IMR-90 (cell line): Measurements from ENCODE around the gene OR1D5. TPM values are rescaled to one million over a fixed set of nuclear protein-coding genes. Genes with fewer than 3 reads are reported as not detected.

Experiments used
- ATAC-seq: fragments of 200-7000 bp; cut with Tn5 transposase; 2 replicates; pipeline ENCODE4 v1.9.1; 2020; ENCODE audit warnings: low read depth, mild to moderate bottlenecking, moderate library complexity
- BruUV-seq: library from RNA; stranded (reverse); fragments of 400-500 nt; replicated peaks from 2 replicates; lab custom pipeline; 2021; lab: Mats Ljungman, UMichigan
- CTCF ChIA-PET: fragments of 300-600 bp; formaldehyde crosslinking; extraction: SDS; loops from one replicate; lab custom pipeline; 2021; ENCODE audit warnings: antibody characterized with exemption; lab: Yijun Ruan, JAX
- POLR2A ChIA-PET: fragments of 300-600 bp; sonication (Branson Sonifier 250); formaldehyde crosslinking; loops from one replicate; lab custom pipeline; 2022; ENCODE audit warnings: antibody characterized with exemption; ENCODE audit not compliant: unreplicated experiment; lab: Charles Lee
- DNase-seq: peaks from one replicate; pipeline ENCODE4 v3.0.0; 2013
- H2AFZ ChIP-seq: replicated peaks from 2 replicates; pipeline ENCODE3; 2013; ENCODE audit warnings: low read length, mild to moderate bottlenecking; ENCODE audit not compliant: poor library complexity
- H2AK5ac ChIP-seq: 2 replicates; pipeline ENCODE4 v1.6.1; 2013; ENCODE audit warnings: low read depth, low read length, inconsistent platforms
- H2AK9ac ChIP-seq: replicated peaks from 2 replicates; pipeline ENCODE3; 2013; ENCODE audit warnings: mild to moderate bottlenecking, low read depth, low read length, moderate library complexity; ENCODE audit not compliant: poor library complexity
- H2BK120ac ChIP-seq: 2 replicates; pipeline ENCODE4 v1.6.1; 2013; ENCODE audit warnings: low read depth, low read length, inconsistent platforms
- H2BK15ac ChIP-seq: 3 replicates; pipeline ENCODE4 v1.6.1; 2013; ENCODE audit warnings: low read depth, low read length, inconsistent platforms
- H2BK20ac ChIP-seq: 2 replicates; pipeline ENCODE4 v1.6.1; 2013; ENCODE audit warnings: low read depth, mild to moderate bottlenecking, inconsistent platforms, low read length, moderate library complexity
- H2BK5ac ChIP-seq: 2 replicates; pipeline ENCODE4 v1.6.1; 2013; ENCODE audit warnings: mild to moderate bottlenecking, low read depth, low read length, inconsistent platforms; ENCODE audit not compliant: poor library complexity, severe bottlenecking
- H3K14ac ChIP-seq: replicated peaks from 2 replicates; pipeline ENCODE4 v1.6.1; 2013; ENCODE audit warnings: low read depth, low read length, inconsistent platforms
- H3K18ac ChIP-seq: 2 replicates; pipeline ENCODE4 v1.6.1; 2013; ENCODE audit warnings: low read depth, low read length, control low read depth
- H3K23ac ChIP-seq: 2 replicates; pipeline ENCODE4 v1.6.1; 2013; ENCODE audit warnings: low read depth, low read length, inconsistent platforms
- H3K27ac ChIP-seq: 2 replicates; pipeline ENCODE4 v1.5.1; 2013; ENCODE audit warnings: mild to moderate bottlenecking, control low read depth, low read length; ENCODE audit not compliant: insufficient read depth
- H3K27me3 ChIP-seq: 2 replicates; pipeline ENCODE4 v1.6.1; 2013; ENCODE audit warnings: low read length; ENCODE audit not compliant: control insufficient read depth, insufficient read depth
- H3K36me3 ChIP-seq: 2 replicates; pipeline ENCODE4 v1.6.1; 2013; ENCODE audit warnings: low read length, mixed read lengths; ENCODE audit not compliant: control insufficient read depth, insufficient read depth
- H3K4ac ChIP-seq: 2 replicates; pipeline ENCODE4 v1.6.1; 2013; ENCODE audit warnings: low read depth, low read length, inconsistent platforms
- H3K4me1 ChIP-seq: 2 replicates; pipeline ENCODE4 v1.6.1; 2013; ENCODE audit warnings: low read length, mixed read lengths; ENCODE audit not compliant: control insufficient read depth, insufficient read depth
- H3K4me2 ChIP-seq: 2 replicates; pipeline ENCODE4 v1.6.1; 2013; ENCODE audit warnings: low read depth, mild to moderate bottlenecking, control low read depth, low read length, moderate library complexity
- H3K4me3 ChIP-seq: 2 replicates; pipeline ENCODE4 v1.5.1; 2013; ENCODE audit warnings: low read depth, mild to moderate bottlenecking, control low read depth, low read length, moderate library complexity; ENCODE audit not compliant: insufficient read depth
- H3K56ac ChIP-seq: 2 replicates; pipeline ENCODE4 v1.6.1; 2013; ENCODE audit warnings: low read length, inconsistent platforms; ENCODE audit not compliant: insufficient read depth; ENCODE audit errors: extremely low read depth
- H3K79me1 ChIP-seq, 2 experiments: 2 replicates each; pipeline ENCODE4 v1.6.1; 2013; ENCODE audit warnings: low read length in 2 of 2, inconsistent platforms in 1 of 2, low read depth in 1 of 2
- H3K9ac ChIP-seq: 2 replicates; pipeline ENCODE4 v1.6.1; 2013; ENCODE audit warnings: low read depth, low read length, control low read depth
- H3K9me1 ChIP-seq: 2 replicates; pipeline ENCODE4 v1.6.1; 2013; ENCODE audit warnings: low read length, inconsistent platforms; ENCODE audit not compliant: insufficient read depth
- H3K9me3 ChIP-seq: 2 replicates; pipeline ENCODE4 v1.6.1; 2013; ENCODE audit warnings: low read length; ENCODE audit not compliant: control insufficient read depth, insufficient read depth
- H4K20me1 ChIP-seq: 2 replicates; pipeline ENCODE4 v1.6.1; 2013; ENCODE audit warnings: low read length, inconsistent platforms; ENCODE audit not compliant: insufficient read depth
- H4K5ac ChIP-seq: 2 replicates; pipeline ENCODE4 v1.6.1; 2013; ENCODE audit warnings: mild to moderate bottlenecking, low read depth, low read length, control low read depth
- H4K8ac ChIP-seq, 2 experiments: 2 replicates each; pipeline ENCODE4 v1.6.1; 2013; ENCODE audit warnings: low read depth in 2 of 2, low read length in 2 of 2, control low read depth in 1 of 2, inconsistent platforms in 1 of 2
- H4K91ac ChIP-seq: 2 replicates; pipeline ENCODE4 v1.6.1; 2013; ENCODE audit warnings: low read depth, low read length, inconsistent platforms; ENCODE audit not compliant: insufficient read depth
- BHLHE40 ChIP-seq: fragments of 150-350 bp; IDR thresholded peaks from 2 replicates; pipeline ENCODE4 v1.6.1; 2016; ENCODE audit warnings: mild to moderate bottlenecking, low read depth, low read length
- CEBPB ChIP-seq: IDR thresholded peaks from 2 replicates; pipeline ENCODE4 v1.6.1; 2012; ENCODE audit warnings: low read depth, low read length, improper control_type of control experiment
- CHD1 ChIP-seq: IDR thresholded peaks from 2 replicates; pipeline ENCODE4 v1.6.1; 2012; ENCODE audit warnings: low read depth, low read length, improper control_type of control experiment
- CTCF ChIP-seq: conservative IDR thresholded peaks from 2 replicates; pipeline ENCODE4 v1.5.1; 2012; ENCODE audit warnings: mild to moderate bottlenecking, low read depth, low read length, improper control_type of control experiment
- ELK1 ChIP-seq: fragments of 150-350 bp; IDR thresholded peaks from 2 replicates; pipeline ENCODE4 v1.6.1; 2016; ENCODE audit warnings: low read depth, mild to moderate bottlenecking, low read length, moderate library complexity, borderline replicate concordance
- FOS ChIP-seq: fragments of 150-350 bp; IDR thresholded peaks from 2 replicates; pipeline ENCODE4 v1.6.1; 2016; ENCODE audit warnings: low read depth, low read length
- MAFK ChIP-seq: IDR thresholded peaks from 2 replicates; pipeline ENCODE4 v1.6.1; 2012; ENCODE audit warnings: low read depth, low read length, improper control_type of control experiment
- MAZ ChIP-seq: IDR thresholded peaks from 2 replicates; pipeline ENCODE4 v1.6.1; 2012; ENCODE audit warnings: low read depth, mild to moderate bottlenecking, low read length, improper control_type of control experiment, moderate library complexity, borderline replicate concordance
- MXI1 ChIP-seq: IDR thresholded peaks from 2 replicates; pipeline ENCODE4 v1.6.1; 2012; ENCODE audit warnings: low read depth, mild to moderate bottlenecking, low read length, moderate library complexity, borderline replicate concordance
- NFE2L2 ChIP-seq: fragments of 150-350 bp; IDR thresholded peaks from 2 replicates; pipeline ENCODE4 v1.6.1; 2016; ENCODE audit warnings: low read depth, mild to moderate bottlenecking, low read length
- POLR2A ChIP-seq: IDR thresholded peaks from 2 replicates; pipeline ENCODE4 v1.6.1; 2012; ENCODE audit warnings: mild to moderate bottlenecking, low read depth, low read length
- WGBS, 2 experiments: methylation state at CpG; one replicate each; pipeline versions ENCODE4 v1.1.5 to v1.1.7; 2013; ENCODE audit warnings: missing lambda C conversion rate in 2 of 2; ENCODE audit not compliant: insufficient read length in 1 of 2; ENCODE audit errors: extremely low coverage in 2 of 2; 5-methylcytosine and 5-hydroxymethylcytosine counted together
- dilution Hi-C: fragments of 300-500 bp; cut with HindIII; formaldehyde crosslinking; loops from one replicate; pipeline ENCODE4 v1.14.3; 2018; ENCODE audit warnings: low sequenced_read_pairs; ENCODE audit not compliant: unreplicated experiment
- in situ Hi-C: fragments of 300-500 bp; cut with MboI; formaldehyde crosslinking; loops from 3 replicates; pipeline ENCODE4 v1.14.3; 2019; ENCODE audit warnings: low sequenced_read_pairs, inconsistent platforms, mixed read lengths
- intact Hi-C: fragments of 100-400 bp; cut with micrococcal nuclease; formaldehyde crosslinking; loops from 2 replicates; pipeline ENCODE4 v1.10.0; 2022
- polyA plus RNA-seq, 3 experiments: library from polyadenylated mRNA; depleted of rRNA; stranded (reverse); fragments of >200 nt; gene quantifications; 2 replicates each; pipeline ENCODE4 v1.2.3, GENCODE V29; 2012; ENCODE audit warnings: low replicate concordance in 1 of 3
- total RNA-seq: library from RNA; depleted of rRNA; stranded (reverse); fragments of >200 nt; gene quantifications from 2 replicates; pipeline ENCODE4 v1.2.3, GENCODE V29; 2012

The OR1D5 gene
- total and polyA plus RNA-seq, 2 of the 4 experiments (the other 2 are of a cell fraction): not detected

GRCh38 chr17:3019761-3020160, 43.6 kb downstream of the OR1D5 start:
- Histone ChIP-seq H3K36me3 (peaks cover 4% of the 10 kb centered on the region), H2AK9ac (no peak overlapping the region), H2BK120ac (no peak overlapping the region), H3K23ac (no peak overlapping the region), H4K5ac (no peak overlapping the region), H3K56ac (no peak overlapping the region), H4K8ac (no peak overlapping the region), H2BK15ac (no peak overlapping the region), H2BK20ac (no peak overlapping the region), H3K4ac (no peak overlapping the region), H3K79me1 (no peaks in the 10 kb centered on the region), H3K18ac (no peak overlapping the region), H3K9ac (no peak overlapping the region), H3K9me1 (no peaks in the 10 kb centered on the region), H3K27ac (no peak overlapping the region), H2AFZ (no peak overlapping the region), H4K20me1 (no peaks in the 10 kb centered on the region), H3K14ac (no peak overlapping the region), H3K27me3 (no peaks in the 10 kb centered on the region), H4K91ac (no peak overlapping the region), H2AK5ac (no peak overlapping the region), H3K4me3 (no peak overlapping the region), H2BK5ac (no peak overlapping the region), H3K9me3 (peaks cover 4% of the 10 kb centered on the region), H3K4me1 (0 out of 2 replicates have a peak, but pooled peaks cover 2% of the 10 kb centered on the region), H3K4me2 (no peak overlapping the region)
- TF ChIP-seq MAZ (no peak), POLR2A (no peak), CTCF (no peak), CEBPB (no peak), NFE2L2 (no peak), FOS (no peak), MXI1 (no peak), MAFK (no peak), ELK1 (no peak), CHD1 (no peak), BHLHE40 (no peak)
- in situ Hi-C loops (loop anchor here (10.0 kb wide), 1 partner anchor 165 kb away; no protein-coding TSS in a partner anchor), intact Hi-C loops (no loop called here), dilution Hi-C loops (no loop called here)
- DNase-seq: no peak
- ATAC-seq: no peak
- BruUV-seq: no TSS peak
- ChIA-PET CTCF (no interaction called here), POLR2A (no interaction called here)
- 100% methylated on average over 1 of the region's 9 CpGs; no CpG with 5 or more reads in 1 of the 2 experiments for WGBS, 2 experiments
